ENCODE measurements around the gene MT1A.

The MT1A gene

GRCh38 chr16:56637814-56638750 lies at the start of gene MT1A:
TSS of gene MT1A (plus strand) at chr16:56638666. CDS start at chr16:56638739, 73 bp downstream.
- no peak for DNase-seq

- DNase-seq: no peak
These were observed 49.7 kb upstream of the MT1A start for GRCh38 chr16:56588781-56589140.

- DNase-seq: peak; percentile 19
These were observed 49.1 kb upstream of the MT1A start, which contains the start of gene MT3 for GRCh38 chr16:56589141-56590039. TSS of gene MT3 (plus strand) at chr16:56589528. CDS start at chr16:56589591, 63 bp downstream.

GRCh38 chr16:56591377-56592060 lies 46.9 kb upstream of the MT1A start:
- DNase-seq: no peak

GRCh38 chr16:56593573-56594291 lies 44.7 kb upstream of the MT1A start:
- no peak for DNase-seq

GRCh38 chr16:56594292-56594619 lies 44.2 kb upstream of the MT1A start:
- no peak for DNase-seq

GRCh38 chr16:56600398-56600999 lies 38.0 kb upstream of the MT1A start:
- DNase-seq: peak; percentile 25

- no peak for DNase-seq
These were observed 37.1 kb upstream of the MT1A start for GRCh38 chr16:56601325-56601724.

GRCh38 chr16:56603589-56603988 lies 34.9 kb upstream of the MT1A start:
- no peak for DNase-seq

- no peak for DNase-seq
These were observed 33.5 kb upstream of the MT1A start for GRCh38 chr16:56604966-56605365.

- no peak for DNase-seq
These were observed 33.0 kb upstream of the MT1A start for GRCh38 chr16:56605475-56605874.

GRCh38 chr16:56606071-56606475 lies 32.4 kb upstream of the MT1A start:
- DNase-seq: no peak

GRCh38 chr16:56606476-56607108 lies 31.9 kb upstream of the MT1A start:
- DNase-seq: no peak

- DNase-seq: no peak
These were observed 31.3 kb upstream of the MT1A start for GRCh38 chr16:56607109-56607618.

GRCh38 chr16:56607675-56608042 lies 30.8 kb upstream of the MT1A start:
- DNase-seq: no peak

GRCh38 chr16:56608043-56608875 lies 30.2 kb upstream of the MT1A start, which contains the start of gene MT2A:
TSS of gene MT2A (plus strand) at chr16:56608584. CDS start at chr16:56608656, 72 bp downstream.
- peak; percentile 93 for DNase-seq

- no peak for DNase-seq
These were observed 29.5 kb upstream of the MT1A start for GRCh38 chr16:56608876-56609462.

GRCh38 chr16:56609463-56609921 lies 29.0 kb upstream of the MT1A start:
- DNase-seq: peak; percentile 82

GRCh38 chr16:56610017-56610608 lies 28.4 kb upstream of the MT1A start:
- DNase-seq: peak; percentile 86

All from stimulated activated CD4-positive, alpha-beta T cell treated with anti-CD3 and anti-CD28 coated beads, Interleukin-1b, Interleukin-23, amount 100 ng/mL, for 48 hours (primary cell).